Activated CD4-positive, CD25-positive, alpha-beta regulatory T cell treated with anti-CD3 and anti-CD28 coated beads, Interleukin-2, amount 50 U/mL, for 16 hours (primary cell): ENCODE results near the gene TPM3.
"Not testable (repeated sequence)": the region's sequence is repeated elsewhere in the genome, so short reads cannot be mapped to it uniquely, and the experiment has no call there.

Experiments used
- DNase-seq: peaks from one replicate; pipeline ENCODE4 v3.0.0-alpha.2; 2020; ENCODE audit warnings: low read depth, low spot score

Gene TPM3

GRCh38 chr1:154170547-154171222, 21.2 kb downstream of the TPM3 start:
- peak; percentile 36 for DNase-seq

- no peak for DNase-seq
These were observed 24.4 kb downstream of the TPM3 start for GRCh38 chr1:154167461-154167860.

GRCh38 chr1:154166207-154166606, 25.7 kb downstream of the TPM3 start:
- DNase-seq: no peak

DNA sequence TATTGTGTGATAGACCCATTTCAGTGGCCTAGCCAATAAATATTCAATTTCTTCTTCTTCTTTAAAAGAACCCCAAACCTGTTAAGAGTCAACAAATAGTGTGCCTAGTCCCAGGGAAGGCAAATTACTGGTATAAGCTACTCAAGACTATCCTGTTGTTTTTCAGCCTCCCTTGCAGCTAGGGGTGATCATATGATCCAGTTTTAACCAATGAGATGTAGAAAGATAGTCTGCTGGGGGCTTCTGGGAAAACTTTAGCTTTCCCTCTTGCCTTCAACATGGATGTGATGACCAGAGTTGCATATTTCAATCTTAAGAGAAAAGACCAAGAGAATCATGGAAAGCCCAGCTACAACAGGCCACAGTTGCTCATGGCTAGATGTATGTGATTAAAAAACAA, 32.3 kb downstream of the TPM3 start:
- no peak for DNase-seq

DNA sequence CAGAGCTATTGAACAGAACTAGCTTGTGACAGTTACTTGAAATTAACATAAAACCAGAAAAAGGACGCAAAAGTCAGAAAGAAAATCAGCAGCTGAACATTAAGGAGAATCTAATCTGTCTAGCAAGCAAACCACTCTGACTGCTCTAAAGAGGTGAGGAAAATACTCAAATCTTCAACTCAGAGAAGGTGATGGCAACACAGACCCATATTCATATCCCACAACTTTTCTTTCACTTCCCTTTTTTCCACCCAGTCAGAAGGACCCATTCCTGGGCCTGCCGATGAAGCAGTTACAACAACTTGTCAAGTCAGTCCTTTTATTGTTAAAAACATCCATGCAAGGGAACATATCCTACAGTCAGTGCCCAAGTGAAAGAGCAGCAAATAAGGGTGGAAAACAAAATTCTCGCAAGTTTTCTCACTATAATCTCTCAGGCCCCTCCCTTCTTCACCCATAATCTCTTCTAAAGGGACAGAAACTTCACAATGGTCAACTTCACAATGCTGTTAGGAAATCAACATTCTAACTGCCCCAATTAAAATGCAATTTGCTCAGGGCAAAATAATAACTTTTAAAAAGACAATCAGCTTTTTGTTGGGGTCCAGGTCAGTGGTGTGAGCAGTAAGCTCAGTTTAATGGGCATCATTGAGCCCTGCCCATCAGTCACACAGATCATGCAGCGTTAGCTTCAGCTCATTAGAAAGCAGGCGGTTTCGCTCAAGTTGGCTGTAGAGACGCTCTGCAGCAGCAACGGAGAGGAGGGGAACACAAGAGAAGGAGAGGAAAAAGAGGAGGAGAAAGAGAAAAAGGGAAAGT, 33.4 kb downstream of the TPM3 start:
- no peak for DNase-seq

DNA sequence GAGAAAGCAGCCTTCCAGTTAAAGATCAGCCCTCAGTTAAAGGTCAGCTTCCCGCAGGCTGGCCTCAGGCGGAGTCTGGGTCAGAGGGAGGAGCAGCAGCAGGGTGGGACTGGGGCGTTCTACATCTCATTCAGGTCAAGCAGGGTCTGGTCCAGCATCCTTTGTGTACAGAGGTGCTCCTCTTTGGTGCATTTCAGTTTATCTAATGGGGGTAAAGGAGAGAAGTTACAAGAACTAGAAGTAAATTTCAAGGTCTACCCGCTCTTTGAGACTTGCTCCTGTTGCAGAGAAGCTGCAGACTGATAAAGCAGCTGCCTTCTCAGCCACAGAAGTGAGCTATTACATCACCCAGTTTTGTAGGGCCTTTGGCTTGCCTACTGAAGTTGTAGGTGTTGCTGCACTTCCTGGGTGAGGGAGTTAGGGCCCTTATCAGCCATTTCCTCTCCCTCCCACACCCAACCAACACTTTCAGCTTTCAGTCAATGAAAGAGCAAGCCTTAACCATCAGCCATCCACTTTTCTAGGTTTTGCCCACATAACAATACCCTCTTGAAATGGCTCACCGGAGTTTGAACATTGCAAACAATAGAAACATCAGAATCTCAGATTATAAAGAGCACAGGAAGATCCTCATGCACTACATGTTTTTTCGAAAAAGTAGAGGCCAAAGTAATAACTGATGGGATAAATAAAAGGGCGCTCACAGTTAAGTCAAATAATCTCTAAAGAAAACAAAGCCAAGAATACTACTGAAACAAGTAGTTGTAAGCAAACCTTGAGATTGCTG, 34.2 kb downstream of the TPM3 start:
- DNase-seq: peak; percentile 61

DNA sequence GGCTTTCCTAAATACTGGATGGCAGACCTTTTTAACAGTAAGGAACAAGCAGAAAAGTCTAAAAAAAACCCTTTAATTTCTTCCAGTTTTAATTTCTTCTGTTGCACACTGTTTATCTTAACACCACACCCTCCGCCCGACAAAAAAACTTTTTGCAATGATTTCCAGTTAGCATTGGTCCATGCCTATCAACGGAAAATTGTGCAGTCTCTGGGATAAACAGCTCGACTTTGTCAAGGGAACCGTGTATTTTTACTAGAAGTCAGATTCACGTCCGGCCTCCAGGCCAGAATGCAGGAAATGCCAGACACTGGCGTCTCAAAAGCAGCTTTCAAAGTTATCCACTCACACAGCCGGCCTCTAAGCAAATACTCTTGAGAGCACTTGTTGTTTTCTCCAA, 36.6 kb downstream of the TPM3 start:
- DNase-seq: no peak

- no peak for DNase-seq
These were observed 37.2 kb downstream of the TPM3 start, which contains the start of gene NUP210L for GRCh38 chr1:154154534-154155191. TSS of gene NUP210L (minus strand) at chr1:154155073.

DNA sequence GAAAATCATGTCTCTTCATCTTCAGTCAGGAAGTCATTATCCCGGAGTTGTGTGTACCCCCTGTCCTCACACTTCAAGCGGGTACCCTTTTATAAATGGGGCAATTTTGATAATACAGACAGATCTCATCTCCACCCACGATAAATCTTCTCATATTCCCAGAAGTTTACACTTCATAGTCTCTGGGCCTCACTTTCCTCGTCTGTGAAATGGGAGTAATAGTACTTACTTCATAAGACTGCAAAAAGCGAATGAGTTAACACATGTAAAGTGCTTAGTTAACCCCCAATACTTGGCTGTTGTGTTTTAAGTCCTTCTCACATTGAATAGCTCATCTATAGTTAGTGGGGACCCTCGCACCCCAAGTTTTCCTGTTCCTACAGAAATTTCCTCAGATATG, 37.8 kb downstream of the TPM3 start:
- no peak for DNase-seq

GRCh38 chr1:154151311-154151710, 40.6 kb downstream of the TPM3 start:
- no peak for DNase-seq

GRCh38 chr1:154148807-154149206, 43.1 kb downstream of the TPM3 start:
- no peak for DNase-seq

GRCh38 chr1:154147505-154147904, 44.4 kb downstream of the TPM3 start:
- DNase-seq: not testable (repeated sequence)

- DNase-seq: no peak
These were observed 45.9 kb downstream of the TPM3 start for GRCh38 chr1:154145986-154146385.

DNA sequence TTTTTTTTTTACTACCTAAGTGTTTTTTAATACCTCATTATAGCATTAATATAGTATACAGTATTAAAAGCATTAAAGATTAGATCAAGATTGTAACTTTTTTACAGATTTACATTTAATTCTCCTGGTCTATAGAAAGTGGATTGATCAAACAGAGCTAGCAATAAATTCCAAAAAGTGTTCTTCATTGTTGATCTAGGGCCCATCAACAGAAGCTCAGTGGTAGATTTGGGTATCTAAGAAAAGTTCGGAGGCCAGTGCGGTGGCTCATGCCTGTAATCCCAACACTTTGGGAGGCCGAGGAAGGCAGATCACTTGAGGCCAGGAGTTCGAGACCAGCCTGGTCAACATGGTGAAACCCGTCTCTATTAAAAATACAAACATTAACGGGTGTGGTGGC, 49.5 kb downstream of the TPM3 start:
- no peak for DNase-seq

DNA sequence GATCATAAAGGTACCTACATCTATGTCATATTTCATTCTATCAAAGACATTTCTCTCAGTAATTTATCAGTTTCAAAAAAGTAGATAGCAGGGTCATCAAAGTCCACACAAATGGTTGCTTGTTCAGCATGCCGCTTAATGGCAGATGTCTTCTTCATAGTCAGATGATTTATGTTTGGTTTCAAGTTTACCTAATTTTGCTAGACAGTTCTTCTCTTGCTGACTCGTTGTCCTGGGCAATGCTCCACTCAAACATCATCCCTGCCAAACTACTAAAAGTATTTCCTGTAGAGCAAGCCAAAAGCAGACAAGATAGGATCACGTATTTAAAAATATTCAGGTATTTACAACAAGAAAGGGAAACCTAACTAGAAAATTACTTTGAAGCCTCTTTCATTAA, 50.7 kb downstream of the TPM3 start:
- no peak for DNase-seq

DNA sequence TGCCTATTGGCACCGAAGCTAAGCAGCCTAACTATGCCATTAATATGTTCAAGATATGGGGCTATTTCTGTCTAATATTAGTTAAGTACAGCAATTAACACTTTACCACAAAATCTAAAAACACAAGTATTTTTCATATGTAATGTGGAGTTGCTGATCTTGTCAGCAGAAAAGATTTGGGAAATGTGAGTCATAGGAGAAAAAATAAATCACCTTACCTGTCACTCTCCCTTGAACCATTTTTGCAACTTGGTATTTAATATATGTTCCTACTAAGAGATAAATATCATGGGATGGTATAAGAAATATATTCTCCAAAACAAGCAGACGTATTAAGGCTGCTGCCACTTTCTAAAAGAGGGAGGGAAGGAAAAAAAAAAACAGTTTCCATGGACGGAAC, 54.0 kb downstream of the TPM3 start:
- DNase-seq: no peak

GRCh38 chr1:154133256-154133655, 58.6 kb downstream of the TPM3 start:
- DNase-seq: no peak

DNA sequence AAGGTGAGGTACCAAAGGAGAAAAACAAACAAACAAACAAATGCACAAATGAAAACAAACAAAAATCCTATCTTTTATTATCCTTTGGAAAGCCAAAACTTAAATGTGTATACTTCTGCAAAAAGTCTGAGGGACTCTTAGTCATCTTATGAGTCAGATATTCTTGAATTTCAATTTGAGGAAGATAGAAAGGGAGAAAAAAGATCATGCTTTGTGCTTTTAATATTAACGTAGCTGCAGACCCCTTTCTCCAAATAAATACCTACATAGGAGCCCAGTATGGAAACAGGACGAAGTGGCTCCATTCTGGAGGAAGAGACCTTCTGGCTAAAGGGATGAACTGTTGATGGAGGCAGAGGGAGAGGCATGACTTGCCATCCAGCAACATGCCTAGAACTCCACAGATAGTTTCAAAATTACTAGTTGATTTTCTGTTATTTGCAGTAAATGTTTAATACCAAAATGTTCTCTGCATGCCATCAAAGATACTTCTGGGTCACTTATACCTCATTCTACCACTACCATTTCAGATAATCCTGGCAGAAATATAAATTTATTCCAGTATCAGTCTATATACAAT, 62.4 kb downstream of the TPM3 start:
- DNase-seq: no peak

- DNase-seq: not testable (repeated sequence)
These were observed 68.7 kb downstream of the TPM3 start for GRCh38 chr1:154123205-154123604.

- no peak for DNase-seq
These were observed 74.3 kb downstream of the TPM3 start for GRCh38 chr1:154117642-154118041.

DNA sequence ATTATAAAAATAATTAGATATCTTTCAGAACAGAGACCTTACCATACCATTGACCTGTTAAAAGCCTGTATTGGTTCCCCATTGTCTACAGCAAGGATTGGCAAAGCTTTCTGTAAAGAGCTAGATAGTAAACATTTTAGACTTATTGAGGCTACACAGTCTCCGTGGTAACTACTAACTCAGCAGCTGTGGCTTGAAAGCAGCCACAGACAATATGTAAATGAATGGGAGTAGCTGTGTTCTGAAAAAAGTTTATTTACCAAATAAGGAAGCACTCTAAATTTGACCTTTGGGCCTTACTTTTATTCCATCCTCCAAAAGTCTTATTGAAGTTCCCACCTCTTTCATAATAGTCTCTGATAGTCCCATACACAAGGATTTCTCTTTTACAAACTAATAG, 76.7 kb downstream of the TPM3 start:
- no peak for DNase-seq
